ENCODE measurements around the gene SCUBE1. TPM values are rescaled to one million over a fixed set of nuclear protein-coding genes. Genes with fewer than 3 reads are reported as not detected.

Gene SCUBE1
- total RNA-seq, 1 experiment from 2014 or later, result 3.9 TPM

DNA sequence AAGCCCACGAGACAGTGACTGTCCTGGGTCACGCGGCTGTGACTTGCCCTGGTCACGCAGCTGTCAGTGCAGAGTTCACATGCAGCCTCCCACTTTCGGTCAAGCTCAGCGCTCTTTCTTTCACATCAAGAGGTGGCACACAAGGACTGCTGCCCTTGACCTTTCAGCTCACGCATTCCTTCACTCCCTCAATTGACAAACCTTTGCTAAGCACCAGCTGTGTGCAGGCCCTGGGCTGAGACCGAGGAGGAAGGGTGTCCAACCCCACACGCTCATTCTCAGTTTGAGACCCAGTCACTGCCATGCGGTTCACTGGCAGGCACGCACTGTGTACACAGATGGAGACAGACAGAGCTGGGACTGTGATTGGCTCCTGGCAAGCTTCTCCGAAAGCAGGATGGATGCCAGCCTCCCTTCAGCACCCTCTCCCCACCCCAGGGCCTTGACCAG lies 70.3 kb downstream of the SCUBE1 start:
- peaks cover 11 to 29% of the 10 kb centered on the region in 2 experiments for H3K4me1 ChIP-seq (ENCODE audit: control insufficient read depth in 1 of 2, insufficient read depth in 2 of 2, low read length in 2 of 2)
- H3K27me3 ChIP-seq (ENCODE audit: insufficient read depth, low read length), result no peaks in the 10 kb centered on the region
- no peak overlapping the region for H3K4me3 ChIP-seq (replicated peaks in 1 of 2; ENCODE audit: low read depth in 1 of 2, low read length in 2 of 2)
- no peak for ATAC-seq
- no peak overlapping the region for H3K27ac ChIP-seq (ENCODE audit: low read depth, low read length)
- TF ChIP-seq EGR1 (IDR thresholded peaks at IDR 0.05; ENCODE audit: low read depth), result no peak
- RAD21 ChIA-PET (ENCODE audit: low non-redundant PET in 1 of 2, low total read pairs in 2 of 2, uncharacterized antibody in 2 of 2, unreplicated experiment in 2 of 2), result interaction anchor here (0.8 to 2.8 kb wide), 3 partner anchors 42 to 74 kb away, joined by 4 to 25 read pairs (median 6); no protein-coding TSS in a partner anchor
- H2AFZ ChIP-seq (ENCODE audit: low read depth, low read length, poor library complexity, severe bottlenecking), result no peak overlapping the region
- no TSS peak for BruUV-seq (replicated peaks)
- H3K9me3 ChIP-seq (ENCODE audit: control insufficient read depth in 1 of 2, insufficient read depth in 1 of 2, low read depth in 1 of 2, low read length in 2 of 2), result no peaks in the 10 kb centered on the region
- no peak overlapping the region for H3K9ac ChIP-seq (ENCODE audit: low read length)
- H3K36me3 ChIP-seq (ENCODE audit: control insufficient read depth in 1 of 2, insufficient read depth in 2 of 2, low read length in 2 of 2), result no peaks in the 10 kb centered on the region
- no peak for DNase-seq (ENCODE audit: low read depth, low spot score)
- intact Hi-C loops (cut with micrococcal nuclease), result loop anchor here (10.0 kb wide), 1 partner anchor 1352 kb away; no protein-coding TSS in a partner anchor
- POLR2A ChIA-PET, result interaction anchor here (1.3 kb wide), 1 partner anchor 74 kb away, joined by 4 read pairs; no protein-coding TSS in a partner anchor
- no peaks in the 10 kb centered on the region for H3K9me2 ChIP-seq (ENCODE audit: insufficient read depth)
- no peaks in the 10 kb centered on the region for H3K79me2 ChIP-seq (ENCODE audit: insufficient read depth, low read length)
- no peak overlapping the region for H3K4me2 ChIP-seq (ENCODE audit: low read length)
- CTCF ChIA-PET, result interaction anchor here (0.5 to 7.5 kb wide), 6 partner anchors 41 to 479 kb away, joined by 3 to 143 read pairs (median 12); partner anchors contain the start of gene SCUBE1
- no peaks in the 10 kb centered on the region for H4K20me1 ChIP-seq (ENCODE audit: insufficient read depth)

DNA sequence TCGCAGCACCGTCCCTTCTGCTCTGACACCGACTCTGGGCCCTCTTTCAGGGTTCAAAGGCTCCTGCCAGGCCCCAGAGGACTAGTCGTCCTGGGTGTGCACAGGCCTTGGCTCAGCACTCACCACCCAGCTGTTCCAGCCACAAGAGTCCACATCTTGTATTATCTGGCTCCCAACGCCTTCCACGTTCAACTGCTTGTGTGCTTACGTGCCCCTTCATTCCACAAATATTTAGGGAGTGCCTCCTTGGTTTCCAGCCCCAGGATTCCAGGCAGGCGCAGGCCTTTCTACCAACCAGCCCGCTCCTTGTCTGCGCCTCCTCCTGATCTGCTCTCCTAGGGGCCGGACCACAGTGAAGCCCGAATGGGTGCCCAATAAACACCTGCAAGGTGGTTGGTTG lies 70.9 kb downstream of the SCUBE1 start:
- Histone ChIP-seq H3K9me2 (ENCODE audit: insufficient read depth) (no peaks in the 10 kb centered on the region), H3K36me3 (ENCODE audit: control insufficient read depth in 1 of 2, insufficient read depth in 2 of 2, low read length in 2 of 2) (no peaks in the 10 kb centered on the region), H3K9ac (ENCODE audit: low read length) (no peak overlapping the region), H3K9me3 (ENCODE audit: control insufficient read depth in 1 of 2, insufficient read depth in 1 of 2, low read depth in 1 of 2, low read length in 2 of 2) (no peaks in the 10 kb centered on the region), H3K27me3 (ENCODE audit: insufficient read depth, low read length) (no peaks in the 10 kb centered on the region), H4K20me1 (ENCODE audit: insufficient read depth) (no peaks in the 10 kb centered on the region), H3K27ac (ENCODE audit: low read depth, low read length) (no peak overlapping the region), H3K4me3 (replicated peaks in 1 of 2; ENCODE audit: low read depth in 1 of 2, low read length in 2 of 2) (no peak overlapping the region), H3K4me2 (ENCODE audit: low read length) (no peak overlapping the region), H3K4me1 (ENCODE audit: control insufficient read depth in 1 of 2, insufficient read depth in 2 of 2, low read length in 2 of 2) (peaks cover 11 to 27% of the 10 kb centered on the region in 2 experiments), H2AFZ (ENCODE audit: low read depth, low read length, poor library complexity, severe bottlenecking) (no peak overlapping the region), H3K79me2 (ENCODE audit: insufficient read depth, low read length) (no peaks in the 10 kb centered on the region)
- DNase-seq (ENCODE audit: low read depth, low spot score) (no peak), ATAC-seq (no peak)
- BruUV-seq (replicated peaks), result no TSS peak
- TF ChIP-seq POLR2AphosphoS5 (IDR thresholded peaks at IDR 0.05; ENCODE audit: low read depth, low read length), result no peak
- TF ChIP-seq EZH2 (IDR thresholded peaks at IDR 0.05), result no peak
- no peak for TF ChIP-seq EZH2phosphoT487 (IDR thresholded peaks at IDR 0.05; ENCODE audit: borderline replicate concordance)
- TF ChIP-seq SRF (IDR thresholded peaks at IDR 0.05; ENCODE audit: low read depth), result no peak
- no peak for TF ChIP-seq ZFX (IDR thresholded peaks at IDR 0.05)
- TF ChIP-seq CBX3 (IDR thresholded peaks at IDR 0.05; ENCODE audit: low read depth), result no peak
- intact Hi-C loops (cut with micrococcal nuclease), result loop anchor here (10.0 kb wide), 1 partner anchor 1352 kb away; no protein-coding TSS in a partner anchor
- RAD21 ChIA-PET (ENCODE audit: low non-redundant PET in 1 of 2, low total read pairs in 2 of 2, uncharacterized antibody in 2 of 2, unreplicated experiment in 2 of 2), result interaction anchor here (0.8 to 2.8 kb wide), 3 partner anchors 41 to 74 kb away, joined by 4 to 25 read pairs (median 6); no protein-coding TSS in a partner anchor
- POLR2A ChIA-PET, result no interaction called here
- CTCF ChIA-PET, result interaction anchor here (2.2 to 7.5 kb wide), 3 partner anchors 40 to 112 kb away, joined by 13 to 143 read pairs (median 48); no protein-coding TSS in a partner anchor

All from HCT116 (cell line).